Right lobe of liver (tissue), 4 donors: ENCODE data around the gene PSD4.

Experiments used
- CTCF ChIP-seq, 4 donors: fragments of 200-600 bp in 3 of 4; fragments of 450-650 bp in 1 of 4; IDR thresholded peaks; one replicate each; pipeline versions ENCODE4 v1.5.1 to v1.8.0; 2016 to 2022; ENCODE audit warnings: antibody characterized with exemption in 4 of 4, mild to moderate bottlenecking in 2 of 4
- POLR2A ChIP-seq: fragments of 450-650 bp; IDR thresholded peaks from one replicate; pipeline ENCODE4 v1.6.1; 2017; ENCODE audit warnings: antibody characterized with exemption, mild to moderate bottlenecking
- donor health status: DM: no; HTN: no; CAD: no.
- donor health status: DM: no; HTN: no; CAD: no.
- donor health status: DM: no; HTN: yes; CAD: no.

- TF ChIP-seq CTCF (IDR thresholded peaks at IDR 0.05) (no peak), POLR2A (no peak)
Measured at GRCh38 chr2:113169586-113169985, 4.2 kb upstream of the PSD4 start.
